ENCODE measurements around the gene AKT1.
A peak's percentile ranks its signal among the peaks of the same experiment; 100 is the strongest.

Gene AKT1

DNA sequence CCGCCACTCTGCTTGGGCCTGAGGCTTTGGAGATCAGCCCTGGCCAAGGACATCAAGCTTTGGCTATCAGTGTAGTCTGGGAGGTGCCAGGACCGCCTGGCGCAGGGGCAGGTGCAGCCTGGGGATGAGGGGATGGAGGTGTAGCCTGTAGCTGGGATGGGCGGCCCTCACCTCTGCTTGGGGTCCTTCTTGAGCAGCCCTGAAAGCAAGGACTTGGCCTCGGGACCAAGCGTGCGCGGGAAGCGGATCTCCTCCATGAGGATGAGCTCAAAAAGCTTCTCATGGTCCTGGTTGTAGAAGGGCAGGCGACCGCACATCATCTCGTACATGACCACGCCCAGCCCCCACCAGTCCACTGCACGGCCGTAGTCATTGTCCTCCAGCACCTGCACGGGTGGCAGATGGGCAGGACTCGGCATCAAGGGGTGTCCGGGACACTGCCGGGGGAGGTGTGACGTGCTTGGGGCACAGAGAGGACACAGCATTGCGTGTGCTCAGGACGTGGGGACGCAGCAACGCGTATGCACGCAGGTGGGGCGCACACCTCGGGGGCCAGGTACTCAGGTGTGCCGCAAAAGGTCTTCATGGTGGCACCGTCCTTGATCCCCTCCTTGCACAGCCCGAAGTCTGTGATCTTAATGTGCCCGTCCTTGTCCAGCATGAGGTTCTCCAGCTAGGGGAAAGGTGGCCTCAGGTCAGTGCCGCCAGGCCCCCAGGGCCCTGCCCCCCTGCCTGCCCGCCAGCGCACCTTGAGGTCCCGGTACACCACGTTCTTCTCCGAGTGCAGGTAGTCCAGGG lies 22.6 kb downstream of the AKT1 start:
- no peak for DNase-seq

DNA sequence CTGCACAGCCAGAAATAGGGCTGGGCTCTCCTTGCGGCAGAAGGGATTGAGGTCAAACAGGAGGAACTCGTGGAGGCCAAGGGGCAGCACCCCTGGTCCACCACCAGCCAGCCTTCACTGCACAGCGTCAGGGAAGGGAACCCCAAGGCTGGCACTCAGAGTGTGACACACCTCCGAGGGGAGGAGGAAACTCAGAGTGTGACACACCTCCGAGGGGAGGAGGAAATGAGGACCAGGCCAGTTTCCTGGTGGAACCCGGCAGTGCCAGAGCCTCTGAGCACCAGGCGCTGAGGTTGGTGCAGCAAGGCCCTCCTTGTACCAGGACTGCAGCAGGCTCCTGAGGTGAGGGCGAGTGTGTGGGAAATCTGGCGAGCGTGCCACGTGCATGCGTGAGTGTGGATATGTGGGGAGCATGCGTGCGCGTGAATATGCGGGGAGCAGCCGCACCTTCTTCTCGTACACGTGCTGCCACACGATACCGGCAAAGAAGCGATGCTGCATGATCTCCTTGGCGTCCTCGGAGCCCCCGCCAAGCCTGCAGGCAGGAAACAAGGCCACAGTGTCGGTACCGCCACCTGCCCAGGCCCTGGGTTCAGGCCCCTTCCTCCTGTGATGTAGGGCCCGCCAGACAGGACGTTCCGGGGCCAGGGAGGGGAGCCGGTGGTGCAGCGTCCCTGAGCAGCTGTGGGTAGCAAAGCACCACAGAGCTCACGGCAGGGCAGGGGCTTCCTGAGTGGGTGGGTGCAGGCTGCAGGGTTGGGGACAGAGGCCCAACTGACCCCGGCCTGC lies 23.4 kb downstream of the AKT1 start:
- no peak for DNase-seq

DNA sequence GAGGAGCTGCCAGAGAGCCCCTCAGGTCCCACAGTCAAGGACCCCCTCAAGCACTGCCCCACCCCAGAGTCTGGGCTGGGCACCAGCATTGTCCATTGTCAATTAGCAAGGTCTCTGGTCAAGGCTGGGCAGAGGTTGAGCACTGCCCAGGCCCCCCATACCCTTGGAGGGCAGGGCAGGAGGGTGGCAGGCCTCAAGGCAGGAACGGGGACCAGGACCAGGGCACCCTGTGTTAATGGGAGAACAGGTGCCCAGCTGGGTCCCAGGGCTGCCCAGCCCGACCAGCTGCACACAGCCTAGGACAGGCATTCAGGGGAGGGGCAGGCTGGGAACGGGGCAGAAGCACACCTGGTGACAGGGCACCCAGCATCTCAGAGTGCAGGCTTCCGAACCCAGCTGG lies 24.2 kb downstream of the AKT1 start:
- DNase-seq = no peak

DNA sequence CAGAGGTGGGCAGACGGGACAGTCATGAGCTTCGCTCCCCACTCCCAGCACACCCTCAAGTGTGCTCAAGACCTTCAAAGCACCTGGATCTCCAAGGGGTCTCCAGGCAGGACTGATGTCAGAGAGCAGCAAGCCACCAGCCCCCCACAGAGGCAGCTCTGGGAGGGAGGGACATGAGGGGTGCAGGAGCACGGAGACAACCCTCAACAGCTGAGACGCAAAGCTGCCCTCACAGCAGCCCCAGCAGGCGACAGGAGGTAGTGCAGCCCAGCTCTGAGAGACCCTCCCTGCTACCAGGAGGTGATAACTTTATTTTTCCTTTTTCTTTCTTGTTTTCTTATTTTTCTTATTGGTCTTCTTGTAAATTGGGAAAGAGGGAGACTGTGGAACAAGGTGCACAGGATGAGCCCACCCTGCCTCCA lies 24.7 kb downstream of the AKT1 start:
- no peak for DNase-seq

DNA sequence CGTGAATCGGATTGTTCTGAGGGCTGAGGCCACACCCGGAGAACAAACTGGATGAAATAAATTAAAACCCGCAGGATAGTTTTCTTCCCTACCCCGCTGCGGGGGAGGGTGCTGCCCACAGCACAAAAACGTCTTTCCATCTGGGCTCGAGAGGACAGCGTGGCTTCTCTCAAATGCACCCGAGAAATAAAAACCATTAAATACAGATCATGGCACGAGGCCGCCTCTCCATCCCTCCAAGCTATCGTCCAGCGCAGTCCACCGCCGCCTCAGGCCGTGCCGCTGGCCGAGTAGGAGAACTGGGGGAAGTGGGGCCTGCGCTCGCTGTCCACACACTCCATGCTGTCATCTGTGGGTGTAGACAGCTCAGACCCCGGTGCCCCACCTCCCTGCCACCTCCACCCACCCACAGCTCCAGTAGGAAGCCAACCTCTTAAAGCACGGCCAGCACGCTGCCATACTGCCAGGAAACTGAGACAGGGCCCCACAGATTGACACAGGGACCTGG lies 25.4 kb downstream of the AKT1 start:
- no peak for DNase-seq

DNA sequence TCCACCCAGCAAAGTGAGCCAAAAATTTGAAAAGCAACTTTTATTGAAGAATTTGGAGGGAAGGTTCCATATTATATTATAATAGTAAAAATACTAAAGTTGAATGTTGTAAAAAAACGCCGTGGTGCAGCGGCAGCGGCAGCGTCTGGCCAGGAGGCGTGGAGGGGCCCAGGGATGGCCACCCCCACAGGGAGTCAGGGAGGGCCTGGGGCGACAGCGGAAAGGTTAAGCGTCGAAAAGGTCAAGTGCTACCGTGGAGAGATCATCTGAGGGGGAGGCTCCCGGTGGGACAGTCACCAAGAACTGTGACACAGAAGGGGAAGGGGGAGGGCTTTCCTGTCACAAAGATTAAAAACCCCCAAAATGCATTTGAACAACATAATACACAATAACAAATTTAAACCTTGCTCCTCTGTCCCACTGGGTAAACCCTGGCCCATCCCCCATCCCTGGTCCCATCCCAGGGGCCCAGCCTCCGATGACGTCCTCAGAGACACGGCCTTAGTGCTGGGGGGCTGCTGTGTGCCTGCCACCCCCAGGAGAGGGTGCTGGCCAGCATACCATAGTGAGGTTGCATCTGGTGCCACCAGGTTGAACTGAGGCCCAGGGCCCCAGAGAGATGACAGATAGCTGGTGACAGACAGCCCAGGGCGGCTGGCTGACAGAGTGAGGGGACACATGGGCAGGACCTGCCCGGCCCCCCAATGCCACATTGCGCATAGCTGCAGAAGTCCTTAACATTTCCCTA lies 26.1 kb downstream of the AKT1 start:
- no peak for DNase-seq

DNA sequence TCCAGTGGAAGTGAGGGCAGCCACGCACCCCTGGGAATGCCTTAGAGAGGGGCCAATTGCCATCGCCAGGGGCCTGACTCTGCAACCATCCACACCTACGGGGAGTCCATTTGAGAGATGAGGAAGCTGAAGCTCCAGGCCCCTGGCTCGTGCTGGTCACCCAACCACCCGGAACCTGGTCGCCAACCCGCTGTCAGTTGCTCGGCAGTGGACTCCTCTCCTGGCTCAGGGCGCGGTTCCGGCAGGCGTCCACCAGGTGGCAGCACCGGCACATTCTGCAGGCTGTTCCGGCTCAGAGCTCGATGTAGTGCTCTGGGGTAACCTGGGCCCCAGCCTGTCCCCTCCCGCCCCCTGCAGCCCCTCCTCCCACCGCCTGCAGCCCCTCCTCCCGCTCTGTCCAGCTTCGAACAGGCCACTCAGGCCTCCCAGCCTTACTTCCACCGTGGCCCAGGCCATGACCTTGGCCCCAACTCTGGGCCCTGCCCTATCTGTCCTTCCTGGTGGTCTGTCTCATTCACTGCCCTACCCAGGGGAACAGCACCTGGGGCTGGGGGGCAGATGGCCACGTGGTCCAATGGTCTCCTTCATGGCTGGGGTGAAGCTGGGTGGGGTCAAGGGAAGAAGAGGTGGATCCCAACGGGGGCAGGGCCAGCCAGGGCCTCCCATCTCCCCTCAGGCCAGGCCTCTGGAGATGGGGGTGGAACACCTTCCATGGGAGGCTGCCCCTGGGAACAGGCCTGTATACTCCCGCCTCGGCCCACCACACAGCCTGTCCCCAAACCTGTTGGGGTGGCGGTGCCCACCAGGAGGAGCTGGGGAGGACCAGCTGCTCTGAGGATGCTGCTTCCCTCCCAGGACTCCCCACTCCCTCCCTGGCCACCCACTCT lies 26.9 kb downstream of the AKT1 start:
- peak; percentile 20 to 89 (median 70) for DNase-seq

DNA sequence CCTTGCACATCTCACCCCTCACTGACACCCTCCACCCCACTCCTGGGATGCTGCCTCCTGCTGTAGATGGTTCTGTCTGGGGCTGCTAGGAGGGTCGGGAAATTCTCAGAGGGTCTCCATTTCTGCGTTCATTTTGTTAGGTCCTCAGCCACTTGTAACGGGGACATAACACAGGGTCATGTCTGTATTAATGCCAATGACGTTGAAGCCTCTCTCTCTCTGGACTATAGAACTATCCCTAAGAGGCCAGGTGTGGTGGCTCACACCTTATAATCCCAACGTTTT lies 28.0 kb downstream of the AKT1 start:
- no peak for DNase-seq

DNA sequence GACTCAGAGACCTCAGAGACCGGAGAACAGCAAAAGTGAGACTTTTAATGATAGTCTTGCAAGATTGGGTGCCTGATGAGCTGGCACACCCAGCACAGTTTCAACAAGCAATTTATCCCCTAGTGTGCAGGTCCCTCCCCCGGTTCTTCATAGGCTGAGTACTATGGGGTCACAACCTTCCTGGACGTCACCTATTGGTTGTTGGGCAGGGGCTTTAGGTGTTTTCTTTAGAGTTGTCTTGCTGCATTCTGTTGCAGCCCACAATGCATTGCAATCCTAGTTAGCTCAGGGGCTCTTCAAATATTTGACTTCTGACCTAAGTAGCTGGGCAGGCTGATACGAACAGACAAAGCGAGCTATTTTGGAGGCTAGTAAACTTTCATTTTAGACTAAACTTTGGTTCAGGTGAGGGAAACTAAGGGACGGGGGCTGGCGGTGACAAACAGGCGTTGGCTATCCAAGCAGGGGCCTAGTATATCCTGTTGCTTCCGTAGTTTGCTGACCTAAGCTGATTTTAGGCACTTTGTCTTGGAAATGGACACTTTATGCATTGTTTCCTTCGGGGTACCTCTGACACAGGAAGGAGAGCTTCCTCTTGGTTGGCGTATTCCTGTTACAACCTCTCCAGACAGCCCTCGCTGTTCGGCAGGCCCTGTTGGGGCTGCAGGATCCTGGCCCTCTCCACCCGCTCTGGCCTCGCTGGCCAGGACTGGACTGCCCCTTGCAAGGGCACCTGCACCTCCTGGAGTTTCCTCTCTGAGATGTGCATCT lies 28.5 kb downstream of the AKT1 start:
- DNase-seq = no peak

DNA sequence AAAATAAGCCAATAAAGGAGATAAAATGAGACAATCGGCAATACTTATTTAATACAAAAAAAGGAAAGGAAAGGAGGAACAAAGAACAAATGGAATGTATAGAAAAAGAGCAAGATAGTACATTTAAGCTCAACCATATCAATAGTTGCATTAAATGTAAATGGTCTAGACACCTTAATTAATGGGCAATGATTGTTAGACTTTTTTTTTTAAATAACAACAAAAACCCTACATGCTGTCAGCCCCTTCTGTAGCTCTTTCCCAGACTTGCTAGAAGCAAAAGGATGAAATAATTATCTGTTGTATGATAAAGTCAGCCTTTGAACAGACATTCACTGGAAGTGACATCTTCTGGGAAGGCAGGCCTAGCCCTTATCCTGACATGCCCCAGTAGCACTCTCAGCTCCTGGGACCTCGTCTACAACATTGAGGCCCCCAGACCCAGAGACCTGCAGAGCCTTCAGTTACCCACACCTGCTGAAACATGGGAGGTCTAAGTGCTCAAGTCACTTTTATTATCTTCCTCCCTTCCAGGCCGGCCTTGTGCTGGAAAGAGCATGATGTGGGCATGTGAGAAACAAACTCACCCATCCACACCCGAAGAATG lies 29.2 kb downstream of the AKT1 start:
- no peak for DNase-seq

DNA sequence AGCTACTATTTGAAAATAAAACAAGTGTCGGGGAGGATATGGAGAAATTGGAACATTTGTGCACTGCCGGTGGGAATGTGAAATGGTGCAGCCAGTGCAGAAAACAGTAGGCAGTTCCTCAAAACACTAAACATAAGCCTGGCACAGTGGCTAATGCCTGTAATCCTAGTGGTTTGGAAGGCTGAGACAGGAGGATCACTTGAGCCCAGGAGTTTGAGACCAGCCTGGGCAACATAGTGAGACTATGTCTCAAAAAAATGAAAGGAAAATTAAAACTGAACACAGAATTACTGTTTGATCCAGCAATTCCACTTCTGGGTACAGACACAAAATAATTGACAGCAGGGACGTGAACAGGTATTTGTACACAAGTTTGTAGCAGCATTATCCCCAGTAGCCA lies 30.0 kb downstream of the AKT1 start:
- no peak for DNase-seq

DNA sequence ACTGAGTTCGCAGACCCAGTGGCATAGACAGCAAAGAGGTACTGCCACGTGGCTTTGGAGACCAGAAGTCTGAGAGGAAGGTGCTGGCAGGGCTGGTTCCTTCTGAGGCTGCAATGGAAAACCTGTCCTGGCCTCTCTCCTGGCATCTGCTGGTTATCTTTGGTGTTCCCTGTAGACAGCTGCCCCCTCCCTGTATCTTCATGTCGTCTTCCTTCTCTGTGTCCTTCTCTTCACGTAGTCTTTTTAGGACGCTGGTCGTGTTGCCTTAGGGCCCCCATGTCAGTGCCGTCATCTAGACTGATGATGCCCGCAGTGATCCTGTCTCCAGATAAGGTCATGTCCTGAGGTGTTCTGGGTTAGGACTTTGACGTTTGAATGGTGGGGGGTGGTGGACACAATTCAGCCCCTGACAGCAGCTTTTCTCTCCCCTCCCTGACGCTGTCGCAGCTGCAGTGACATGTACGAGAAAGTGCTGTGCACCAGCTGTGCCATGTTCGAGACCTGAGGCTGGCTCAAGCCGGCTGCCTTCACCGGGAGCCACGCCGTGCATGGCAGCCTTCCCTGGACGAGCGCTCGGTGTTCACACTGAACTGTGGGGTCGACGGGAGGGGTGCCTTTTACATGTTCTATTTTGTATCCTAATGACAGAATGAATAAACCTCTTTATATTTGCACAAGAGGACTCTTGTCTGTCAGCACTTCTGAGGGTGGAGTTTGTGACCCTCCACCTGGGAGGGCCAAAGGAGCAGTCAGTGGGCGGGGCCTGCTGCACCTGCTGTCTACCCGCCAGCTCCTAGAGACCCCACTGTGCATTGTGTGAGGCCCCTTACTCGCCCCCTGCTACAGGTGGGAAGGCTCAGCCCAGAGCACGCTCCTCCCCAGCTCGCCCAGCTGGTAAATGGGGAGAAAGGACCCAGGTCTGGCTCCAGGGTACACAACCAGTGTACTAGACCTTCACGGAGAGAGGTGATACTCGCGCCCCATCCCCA lies 36.3 kb downstream of the AKT1 start:
- DNase-seq = no peak

DNA sequence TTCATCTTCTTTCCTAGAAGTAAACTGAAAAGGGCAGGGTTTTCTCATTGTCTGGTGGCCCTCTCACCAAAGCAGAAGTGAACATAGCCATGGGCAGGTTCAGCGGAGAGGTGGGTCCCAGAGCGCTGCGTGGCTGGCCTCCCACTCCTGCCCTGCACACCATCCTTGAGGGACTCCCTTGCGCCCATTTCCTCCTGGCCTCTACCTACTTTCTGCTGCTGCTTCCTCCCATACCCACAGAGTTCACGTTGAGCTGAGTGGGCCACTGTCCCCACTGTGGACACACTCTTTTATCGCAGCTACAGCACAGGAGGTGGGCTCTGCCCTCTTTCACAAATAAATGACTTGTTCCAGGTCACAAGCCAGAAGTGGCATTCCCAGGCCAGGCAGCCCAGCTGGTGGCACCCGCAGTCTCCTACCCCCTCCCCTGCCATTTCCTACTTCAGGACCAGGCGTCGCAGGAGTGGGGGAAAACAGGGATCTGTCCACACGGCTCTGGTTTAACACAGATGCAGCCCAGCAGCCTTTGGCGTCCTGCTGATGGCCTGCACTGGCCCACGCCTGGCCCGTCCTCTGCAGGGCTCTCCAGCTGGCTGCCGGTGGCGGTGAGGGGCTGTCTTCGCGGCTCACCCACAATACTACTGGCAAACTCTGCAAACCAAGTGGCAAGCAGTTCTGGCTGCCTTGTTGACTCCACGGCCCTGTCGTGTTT lies 37.7 kb downstream of the AKT1 start:
- no peak for DNase-seq

DNA sequence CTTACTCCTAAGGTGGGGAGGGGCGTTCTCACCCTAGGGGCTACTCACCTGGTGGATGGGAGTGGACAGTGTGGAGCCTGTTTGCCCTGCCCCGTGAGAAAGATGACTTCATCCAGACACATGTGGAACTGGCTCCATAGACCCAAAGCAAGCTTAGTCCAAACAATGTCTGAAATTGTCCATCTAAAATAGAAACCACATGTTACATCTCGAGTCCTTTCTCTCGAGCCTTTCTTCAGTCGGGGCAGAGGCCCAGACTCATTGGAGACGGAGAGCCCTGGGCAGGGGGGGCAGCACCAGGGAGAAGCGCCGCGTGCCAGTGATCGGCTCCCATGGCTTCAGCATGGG lies 38.3 kb downstream of the AKT1 start:
- no peak for DNase-seq

DNA sequence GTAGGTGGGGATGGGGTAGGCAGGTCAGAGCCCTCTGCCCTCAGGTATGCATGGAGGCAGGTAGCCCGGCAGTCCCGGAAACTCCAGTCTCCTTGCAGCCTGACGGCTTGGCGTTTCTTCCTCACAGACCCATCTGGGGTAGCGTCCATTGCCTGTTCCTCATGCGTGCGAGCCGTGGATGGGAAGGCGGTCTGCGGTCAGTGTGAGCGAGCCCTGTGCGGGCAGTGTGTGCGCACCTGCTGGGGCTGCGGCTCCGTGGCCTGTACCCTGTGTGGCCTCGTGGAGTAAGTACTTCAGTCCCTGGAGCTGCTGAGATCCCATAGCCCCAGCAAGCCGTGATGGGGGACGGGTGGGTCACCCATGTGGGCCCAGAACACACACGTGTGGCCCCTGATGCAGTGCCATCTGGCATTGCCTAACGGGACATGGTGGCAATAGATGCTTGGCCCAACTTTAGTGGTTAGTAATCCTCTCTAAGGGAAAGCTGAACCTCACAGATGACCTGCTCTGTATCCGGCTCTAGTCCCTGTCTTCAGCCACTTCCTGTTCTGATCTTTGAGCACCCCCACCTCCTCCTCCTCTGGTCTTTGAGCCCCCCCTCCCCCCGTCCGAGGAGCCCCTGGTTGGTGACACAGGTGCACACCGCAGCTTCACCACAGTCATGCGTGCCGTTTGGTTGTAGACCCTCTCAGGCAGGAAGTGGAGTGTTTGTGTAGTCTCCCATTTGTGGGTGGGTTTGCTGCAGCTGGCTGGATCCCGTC lies 38.9 kb downstream of the AKT1 start:
- DNase-seq = no peak

DNA sequence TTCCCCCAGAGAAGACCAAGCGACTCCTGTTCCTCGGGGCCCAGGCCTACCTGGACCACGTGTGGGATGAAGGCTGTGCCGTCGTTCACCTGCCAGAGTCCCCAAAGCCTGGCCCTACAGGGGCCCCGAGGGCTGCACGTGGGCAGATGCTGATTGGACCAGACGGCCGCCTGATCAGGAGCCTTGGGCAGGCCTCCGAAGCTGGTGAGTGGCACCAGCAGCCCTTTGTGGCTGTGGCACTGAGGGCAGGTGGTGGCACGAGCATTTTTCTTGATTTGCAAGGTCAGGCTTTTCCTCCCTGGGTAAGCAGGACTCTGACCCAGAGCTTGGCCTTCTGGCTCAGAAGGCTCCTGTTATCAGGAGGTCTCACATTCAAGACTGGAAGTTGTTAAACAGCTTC lies 39.9 kb downstream of the AKT1 start:
- DNase-seq = no peak

DNA sequence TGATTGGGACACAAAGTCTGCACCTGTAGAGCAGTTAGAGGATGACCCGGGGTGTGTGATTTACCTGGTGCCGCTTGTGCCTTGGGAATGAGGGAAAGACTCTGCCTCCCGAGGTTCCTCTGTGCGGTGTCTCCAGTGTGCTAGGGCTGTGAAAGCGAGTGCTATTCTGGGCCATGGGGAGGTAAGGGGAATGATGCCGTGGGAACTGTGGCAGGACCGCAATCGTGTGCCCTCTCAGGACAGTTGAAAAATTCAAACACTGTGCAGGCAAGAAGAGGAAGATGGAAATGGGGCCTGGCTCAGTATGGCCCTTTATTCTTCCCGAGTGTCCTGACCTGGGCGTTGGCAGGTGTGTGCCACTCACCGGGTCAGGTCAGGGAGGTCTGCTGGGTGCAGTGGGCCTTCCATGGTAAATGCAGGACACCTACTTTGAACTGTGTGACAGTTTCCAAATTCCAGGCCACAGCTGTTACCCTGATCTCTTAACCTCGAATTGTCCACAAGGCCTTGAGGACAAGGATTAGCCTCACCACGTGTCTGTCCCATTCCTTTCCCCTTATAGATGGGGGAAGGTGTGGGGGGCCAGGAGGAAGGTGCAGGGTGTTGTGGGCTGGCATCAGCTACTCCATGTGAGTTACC lies 41.2 kb downstream of the AKT1 start:
- DNase-seq = no peak

All from C1 segment of cervical spinal cord (tissue), 14 donors.